ENCODE data around the gene PRIM1.

The PRIM1 gene

GRCh38 chr12:56725723-56726102, 26.4 kb downstream of the PRIM1 start:
- H3K4me3 ChIP-seq (ENCODE audit: low read depth, low read length) = peak overlapping the region; percentile 99
- no peak for TF ChIP-seq CTCF (conservative IDR thresholded peaks at IDR 0.05; ENCODE audit: low read depth, low read length)
- DNase-seq (ENCODE audit: low read depth) = no peak

- peak within 1 kb of the TSS; percentile 99 for H3K4me3 ChIP-seq (ENCODE audit: low read depth, low read length)
- peak; percentile 99 for DNase-seq (ENCODE audit: low read depth)
- TF ChIP-seq CTCF (conservative IDR thresholded peaks at IDR 0.05; ENCODE audit: low read depth, low read length) = no peak
These were observed 27.0 kb downstream of the PRIM1 start, which contains the start of gene NACA for GRCh38 chr12:56724972-56725722. Gene NACA (minus strand): TSS chr12:56725299. CDS start chr12:56724521, 778 bp downstream.

GRCh38 chr12:56724701-56724971, 27.5 kb downstream of the PRIM1 start:
- TF ChIP-seq CTCF (conservative IDR thresholded peaks at IDR 0.05; ENCODE audit: low read depth, low read length) = no peak
- DNase-seq (ENCODE audit: low read depth) = no peak
- peak overlapping the region; percentile 99 for H3K4me3 ChIP-seq (ENCODE audit: low read depth, low read length)

- DNase-seq (ENCODE audit: low read depth) = peak; percentile 95
- peak overlapping the region; percentile 99 for H3K4me3 ChIP-seq (ENCODE audit: low read depth, low read length)
- no peak for TF ChIP-seq CTCF (conservative IDR thresholded peaks at IDR 0.05; ENCODE audit: low read depth, low read length)
These were observed 28.0 kb downstream of the PRIM1 start for GRCh38 chr12:56723889-56724700.

GRCh38 chr12:56723352-56723751, 28.8 kb downstream of the PRIM1 start:
- TF ChIP-seq CTCF (conservative IDR thresholded peaks at IDR 0.05; ENCODE audit: low read depth, low read length) = no peak
- H3K4me3 ChIP-seq (ENCODE audit: low read depth, low read length) = peak overlapping the region; percentile 99
- no peak for DNase-seq (ENCODE audit: low read depth)

- no peak for TF ChIP-seq CTCF (conservative IDR thresholded peaks at IDR 0.05; ENCODE audit: low read depth, low read length)
- no peak for DNase-seq (ENCODE audit: low read depth)
- peak overlapping the region; percentile 99 for H3K4me3 ChIP-seq (ENCODE audit: low read depth, low read length)
These were observed 29.3 kb downstream of the PRIM1 start for GRCh38 chr12:56722832-56723231.
